A549 (cell line): Measurements from ENCODE around the gene HDLBP. TPM values are rescaled to one million over a fixed set of nuclear protein-coding genes. Genes with fewer than 3 reads are reported as not detected.
A peak's percentile ranks its signal among the peaks of the same experiment; 100 is the strongest.

Experiments
- ATAC-seq, 2 experiments: fragments of 200-7000 bp in 1 of 2; fragments of >200 bp in 1 of 2; cut with Nextera tagmentation in 1 of 2; cut with Tn5 transposase in 1 of 2; 3 replicates each; pipeline versions ENCODE4 v1.8.0 to v1.9.1; 2018 to 2020; ENCODE audit warnings: mild to moderate bottlenecking in 1 of 2, moderate library complexity in 1 of 2
- CTCF ChIA-PET: fragments of 300-600 bp; sonication (Branson Sonifier 250); formaldehyde crosslinking; extraction: SDS; loops from one replicate; lab custom pipeline; 2021; ENCODE audit warnings: antibody characterized with exemption, inconsistent platforms; lab: Yijun Ruan, JAX
- POLR2A ChIA-PET: fragments of 350-600 bp; formaldehyde crosslinking; extraction: SDS; loops from one replicate; lab custom pipeline; 2021; ENCODE audit warnings: antibody characterized with exemption, inconsistent platforms; lab: Yijun Ruan, JAX
- DNase-seq, 2 experiments: peaks; one replicate each; pipeline versions ENCODE4 v3.0.0 to v3.0.0-alpha.2; 2011 to 2016; ENCODE audit warnings: low read depth in 1 of 2, low spot score in 1 of 2
- FAIRE-seq: peaks from 2 replicates; lab custom pipeline; 2011; peaks lifted over from hg19 to GRCh38; lab: Jason Lieb, UNC
- H3K27ac ChIP-seq, 2 experiments: fragments of >200 bp; sonication (Bioruptor Twin); formaldehyde crosslinking; 3 replicates each; pipeline ENCODE4 v1.5.1; 2016 to 2017
- H3K4me1 ChIP-seq: fragments of >200 bp; sonication (Bioruptor Twin); formaldehyde crosslinking; 3 replicates; pipeline ENCODE4 v1.6.1; 2016
- H3K4me2 ChIP-seq: fragments of >200 bp; sonication (Bioruptor Twin); formaldehyde crosslinking; 3 replicates; pipeline ENCODE4 v1.6.1; 2016
- H3K4me3 ChIP-seq: fragments of >200 bp; sonication (Bioruptor Twin); formaldehyde crosslinking; 3 replicates; pipeline ENCODE4 v1.5.1; 2016
- H3K9me3 ChIP-seq: fragments of >200 bp; sonication (Bioruptor Twin); formaldehyde crosslinking; 3 replicates; pipeline ENCODE4 v1.6.1; 2016
- BHLHE40 ChIP-seq: IDR thresholded peaks from 2 replicates; pipeline ENCODE4 v1.6.1; 2012; ENCODE audit warnings: low read depth, low read length, inconsistent platforms
- ESRRA ChIP-seq: fragments of 150-350 bp; IDR thresholded peaks from 2 replicates; pipeline ENCODE4 v1.6.1; 2014; ENCODE audit warnings: mild to moderate bottlenecking, low read length, borderline replicate concordance
- FOSB ChIP-seq: fragments of 250-450 bp; sonication (Bioruptor Pico); IDR thresholded peaks from 2 replicates; pipeline ENCODE4 v1.5.0; 2020; ENCODE audit warnings: mild to moderate bottlenecking, moderate library complexity
- HDAC2 ChIP-seq: fragments of 200-600 bp; sonication (generic); IDR thresholded peaks from 2 replicates; pipeline ENCODE4 v1.6.1; 2016
- HOXB13 ChIP-seq: fragments of 250-450 bp; sonication (Bioruptor Pico); IDR thresholded peaks from 2 replicates; pipeline ENCODE4 v1.5.0; 2020; ENCODE audit warnings: low read depth, mild to moderate bottlenecking, moderate library complexity
- JUN ChIP-seq, 2 experiments: fragments of >200 bp; sonication (Bioruptor Twin); formaldehyde crosslinking; IDR thresholded peaks; 2 replicates in 1 of 2; 3 replicates in 1 of 2; pipeline ENCODE4 v1.6.1; 2016 to 2017
- KDM5A ChIP-seq: fragments of 200-600 bp; sonication (generic); IDR thresholded peaks from 2 replicates; pipeline ENCODE4 v1.6.1; 2016; ENCODE audit warnings: antibody characterized with exemption, mild to moderate bottlenecking
- MYC ChIP-seq: IDR thresholded peaks from 2 replicates; pipeline ENCODE4 v1.6.1; 2012; ENCODE audit warnings: mild to moderate bottlenecking, inconsistent platforms, low read length, improper control_type of control experiment, borderline replicate concordance
- NPAS2 ChIP-seq: fragments of 250-450 bp; sonication (Bioruptor Pico); IDR thresholded peaks from 2 replicates; pipeline ENCODE4 v1.8.0; 2022; ENCODE audit warnings: mild to moderate bottlenecking, moderate library complexity, borderline replicate concordance
- PHF8 ChIP-seq: fragments of 200-600 bp; sonication (generic); IDR thresholded peaks from 2 replicates; pipeline ENCODE4 v1.6.1; 2016; ENCODE audit warnings: low read depth, mild to moderate bottlenecking, antibody characterized with exemption, moderate library complexity, borderline replicate concordance
- RAD21 ChIP-seq, 2 experiments: fragments of >200 bp in 1 of 2; sonication (Bioruptor Twin) in 1 of 2; formaldehyde crosslinking in 1 of 2; IDR thresholded peaks in 1 of 2; conservative IDR thresholded peaks in 1 of 2; 2 replicates in 1 of 2; 3 replicates in 1 of 2; pipeline ENCODE4 v1.6.1; 2012 to 2018; ENCODE audit warnings: inconsistent platforms in 1 of 2
- SMC3 ChIP-seq: fragments of >200 bp; sonication (Bioruptor Twin); formaldehyde crosslinking; IDR thresholded peaks from 3 replicates; pipeline ENCODE4 v1.6.1; 2018; ENCODE audit warnings: inconsistent platforms
- SREBF2 ChIP-seq: fragments of 450-650 bp; IDR thresholded peaks from 2 replicates; pipeline ENCODE4 v1.6.1; 2014; ENCODE audit warnings: mild to moderate bottlenecking, moderate library complexity
- TFCP2L1 ChIP-seq: fragments of 250-450 bp; sonication (Bioruptor Pico); IDR thresholded peaks from 2 replicates; pipeline ENCODE4 v1.5.0; 2021; ENCODE audit warnings: mild to moderate bottlenecking
- ZNF302 ChIP-seq: fragments of 250-450 bp; sonication (Bioruptor Pico); IDR thresholded peaks from 2 replicates; pipeline ENCODE4 v1.9.0; 2021; ENCODE audit warnings: inconsistent platforms, mild to moderate bottlenecking, moderate library complexity
- WGBS: methylation state at CpG from one replicate; pipeline ENCODE4 v1.1.6; 2017; ENCODE audit errors: missing lambda C conversion rate; 5-methylcytosine and 5-hydroxymethylcytosine counted together
- polyA plus RNA-seq, 4 experiments: library from polyadenylated mRNA; depleted of rRNA in 3 of 4; stranded (reverse); fragments of >200 nt; fragmentation: RNase III in 1 of 4; extraction: RNeasy Plus Mini Kit Qiagen cat#74134 plus additional on column Dnase treatment in 1 of 4; gene quantifications; 2 replicates in 3 of 4; 3 replicates in 1 of 4; pipeline ENCODE4 v1.2.3, GENCODE V29; 2011 to 2017
- TF ChIP-seq, protein P1 (sequence below): IDR thresholded peaks from 2 replicates; pipeline ENCODE4 v1.6.1; 2012
- TF ChIP-seq, protein P2 (sequence below): fragments of 150-350 bp; IDR thresholded peaks from 2 replicates; pipeline ENCODE4 v1.6.1; 2014; ENCODE audit warnings: low read depth, mild to moderate bottlenecking, low read length

HDLBP gene
- polyA plus RNA-seq, 2 of the 4 experiments (the other 2 are of a cell fraction): 248 to 292 TPM

DNA sequence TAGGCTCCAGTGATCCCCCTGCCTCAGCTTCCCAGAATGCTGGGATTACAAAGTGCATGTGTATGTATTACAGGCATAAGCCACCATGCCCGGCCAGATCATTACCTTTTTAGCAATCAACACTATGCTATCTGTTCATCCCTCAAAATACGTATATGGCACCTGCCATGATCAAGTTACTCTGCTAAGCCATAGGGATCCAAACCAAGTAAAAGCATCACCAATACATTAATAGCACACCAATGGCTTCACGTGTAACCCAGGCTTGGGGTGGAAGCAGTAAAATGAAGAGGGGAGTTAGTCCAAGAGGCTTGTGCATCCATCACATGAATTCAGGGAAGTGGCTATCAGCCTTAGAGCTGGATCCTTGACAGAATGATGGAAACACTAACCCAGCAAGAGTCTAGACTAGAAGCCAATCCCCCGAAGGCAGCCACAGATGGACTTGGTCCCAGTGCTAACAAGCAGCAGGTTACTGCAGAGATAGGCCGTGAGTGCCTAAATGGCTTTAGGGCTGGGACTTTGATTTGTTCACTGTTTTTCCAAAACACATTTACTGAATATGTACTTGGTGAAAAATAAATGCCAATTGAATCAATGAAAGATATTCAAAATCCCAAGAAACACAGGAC, 11.3 kb downstream of the HDLBP start:
- ChIA-PET CTCF (interaction anchor here (0.9 to 2.6 kb wide), 2 partner anchors 10 to 82 kb away, joined by 3 to 14 read pairs; partner anchors contain the start of genes HDLBP and SEPTIN2), POLR2A (no interaction called here)
- Histone ChIP-seq H3K4me2 (no peak overlapping the region), H3K4me3 (no peak overlapping the region), H3K4me1 (no peaks in the 10 kb centered on the region), H3K9me3 (no peaks in the 10 kb centered on the region), H3K27ac (no peak overlapping the region)
- ATAC-seq (no peak), DNase-seq (no peak), FAIRE-seq (no peak)
- TF ChIP-seq KDM5A (no peak), NPAS2 (CRISPR knock-in tag) (no peak), BHLHE40 (no peak), HDAC2 (no peak), HOXB13 (CRISPR knock-in tag) (no peak), FOSB (CRISPR knock-in tag) (no peak), MYC (no peak), JUN (IDR thresholded peaks at IDR 0.05) (no peak), SREBF2 (no peak), PHF8 (no peak)
- TF ChIP-seq, protein P1, sequence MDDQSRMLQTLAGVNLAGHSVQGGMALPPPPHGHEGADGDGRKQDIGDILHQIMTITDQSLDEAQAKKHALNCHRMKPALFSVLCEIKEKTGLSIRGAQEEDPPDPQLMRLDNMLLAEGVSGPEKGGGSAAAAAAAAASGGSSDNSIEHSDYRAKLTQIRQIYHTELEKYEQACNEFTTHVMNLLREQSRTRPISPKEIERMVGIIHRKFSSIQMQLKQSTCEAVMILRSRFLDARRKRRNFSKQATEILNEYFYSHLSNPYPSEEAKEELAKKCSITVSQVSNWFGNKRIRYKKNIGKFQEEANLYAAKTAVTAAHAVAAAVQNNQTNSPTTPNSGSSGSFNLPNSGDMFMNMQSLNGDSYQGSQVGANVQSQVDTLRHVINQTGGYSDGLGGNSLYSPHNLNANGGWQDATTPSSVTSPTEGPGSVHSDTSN: no peak
- TF ChIP-seq, protein P2, sequence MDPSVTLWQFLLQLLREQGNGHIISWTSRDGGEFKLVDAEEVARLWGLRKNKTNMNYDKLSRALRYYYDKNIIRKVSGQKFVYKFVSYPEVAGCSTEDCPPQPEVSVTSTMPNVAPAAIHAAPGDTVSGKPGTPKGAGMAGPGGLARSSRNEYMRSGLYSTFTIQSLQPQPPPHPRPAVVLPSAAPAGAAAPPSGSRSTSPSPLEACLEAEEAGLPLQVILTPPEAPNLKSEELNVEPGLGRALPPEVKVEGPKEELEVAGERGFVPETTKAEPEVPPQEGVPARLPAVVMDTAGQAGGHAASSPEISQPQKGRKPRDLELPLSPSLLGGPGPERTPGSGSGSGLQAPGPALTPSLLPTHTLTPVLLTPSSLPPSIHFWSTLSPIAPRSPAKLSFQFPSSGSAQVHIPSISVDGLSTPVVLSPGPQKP: no peak
- WGBS: 93% methylated on average over 5 of the region's 5 CpGs

DNA sequence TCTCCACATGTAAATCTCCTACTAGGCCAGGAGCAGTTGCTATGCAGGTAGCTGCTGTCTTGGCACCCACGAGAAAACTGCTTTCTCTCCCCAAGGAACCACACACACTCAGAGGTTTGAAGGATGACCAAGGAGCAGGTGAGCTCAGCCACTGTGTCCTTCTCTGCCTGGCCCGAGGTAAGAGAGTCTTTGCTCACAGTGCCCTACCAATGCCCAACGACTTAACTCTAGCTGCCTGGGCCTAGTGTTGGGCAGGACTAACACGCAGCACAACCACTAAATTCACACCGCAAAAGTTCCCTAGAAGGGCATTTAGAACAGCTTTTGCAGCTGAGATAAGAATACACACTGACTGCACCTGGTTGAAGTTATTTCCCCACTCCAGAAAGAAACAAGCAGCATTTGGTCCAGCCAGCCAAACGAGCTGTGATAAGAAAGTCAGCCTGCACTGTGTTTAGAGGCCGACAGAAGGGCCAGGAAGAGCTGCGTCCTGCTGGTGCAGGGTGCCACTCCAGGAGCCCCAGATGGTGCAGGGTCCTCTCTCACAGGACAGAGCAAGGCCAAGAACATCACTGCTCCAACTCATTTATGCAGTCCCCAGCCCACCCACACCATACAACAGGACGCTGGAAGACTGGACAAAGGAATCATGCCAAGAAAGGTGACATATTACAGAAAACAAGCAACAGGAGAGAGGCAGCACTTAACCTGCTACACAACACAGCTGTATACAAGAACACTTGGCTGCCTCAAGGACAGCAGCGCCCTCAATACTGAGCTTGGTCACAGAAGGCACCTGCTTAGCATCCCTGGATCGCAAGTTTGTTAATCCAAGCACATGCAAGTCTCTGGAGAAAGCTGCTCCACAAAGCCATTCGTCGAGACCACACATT, 12.5 kb downstream of the HDLBP start:
- H3K4me2 ChIP-seq: no peak overlapping the region
- DNase-seq (no peak), ATAC-seq (peak; percentile 19 to 38; a peak in 4 of 6 replicates), FAIRE-seq (no peak)
- ChIA-PET CTCF (interaction anchor here (0.9 to 2.6 kb wide), 4 partner anchors 10 to 81 kb away, joined by 3 to 14 read pairs (median 6); partner anchors contain the start of genes HDLBP and SEPTIN2), POLR2A (interaction anchor here (1.7 kb wide), 1 partner anchor 12 kb away, joined by 7 read pairs; the partner anchor contains the start of genes HDLBP and SEPTIN2)
- no peak overlapping the region for H3K4me3 ChIP-seq
- no peaks in the 10 kb centered on the region for H3K4me1 ChIP-seq
- no peaks in the 10 kb centered on the region for H3K9me3 ChIP-seq
- WGBS: 81% methylated on average over 13 of the region's 13 CpGs
- H3K27ac ChIP-seq: no peak overlapping the region
- TF ChIP-seq SMC3 (no peak), RAD21 (conservative IDR thresholded peaks at IDR 0.05 in 1 of 2, IDR thresholded peaks at IDR 0.05 in 1 of 2) (no peak)
- TF ChIP-seq, all 56 proteins: peak for 0

DNA sequence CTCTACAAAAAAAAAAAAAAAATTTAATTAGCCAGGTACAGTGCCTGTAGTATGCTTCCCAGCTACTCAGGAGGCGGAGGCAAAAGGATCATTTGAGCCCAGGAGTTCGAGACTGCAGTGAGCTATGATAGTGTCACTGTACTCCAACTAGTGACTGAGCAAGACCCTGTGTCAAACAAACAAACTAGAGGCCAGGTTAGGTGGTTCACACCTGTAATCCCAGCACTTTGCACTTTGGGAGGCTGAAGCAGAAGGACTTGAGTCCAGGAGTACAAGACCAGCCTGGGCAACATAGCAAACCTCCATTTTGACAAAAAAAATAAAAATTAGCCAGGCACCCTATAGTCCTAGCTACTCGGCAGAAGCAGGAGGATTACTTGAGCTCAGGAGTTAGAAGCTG, 13.4 kb downstream of the HDLBP start:
- Histone ChIP-seq H3K4me1 (no peaks in the 10 kb centered on the region), H3K27ac (no peak overlapping the region), H3K4me3 (no peak overlapping the region), H3K4me2 (no peak overlapping the region), H3K9me3 (no peaks in the 10 kb centered on the region)
- no peak; a peak in 1 of 6 replicates for ATAC-seq
- WGBS: 80% methylated on average over 3 of the region's 3 CpGs
- TF ChIP-seq ZNF302 (no peak), TFCP2L1 (CRISPR knock-in tag) (no peak), ESRRA (no peak)
- POLR2A ChIA-PET: interaction anchor here (1.7 kb wide), 1 partner anchor 13 kb away, joined by 7 read pairs; the partner anchor contains the start of genes HDLBP and SEPTIN2
- DNase-seq: no peak
- FAIRE-seq: no peak
- CTCF ChIA-PET: interaction anchor here (0.6 to 1.2 kb wide), 3 partner anchors 9 to 39 kb away, joined by 3 to 6 read pairs (median 5); no protein-coding TSS in a partner anchor
